ENCODE results near the gene TNNI3K. TPM values are rescaled to one million over a fixed set of nuclear protein-coding genes. Genes with fewer than 3 reads are reported as not detected.

TNNI3K gene
- total and polyA plus RNA-seq, 2 of the 8 experiments (the other 6 are each of a cell fraction or from before 2014, with no cell fraction given) = 0.41 to 0.48 TPM

DNA sequence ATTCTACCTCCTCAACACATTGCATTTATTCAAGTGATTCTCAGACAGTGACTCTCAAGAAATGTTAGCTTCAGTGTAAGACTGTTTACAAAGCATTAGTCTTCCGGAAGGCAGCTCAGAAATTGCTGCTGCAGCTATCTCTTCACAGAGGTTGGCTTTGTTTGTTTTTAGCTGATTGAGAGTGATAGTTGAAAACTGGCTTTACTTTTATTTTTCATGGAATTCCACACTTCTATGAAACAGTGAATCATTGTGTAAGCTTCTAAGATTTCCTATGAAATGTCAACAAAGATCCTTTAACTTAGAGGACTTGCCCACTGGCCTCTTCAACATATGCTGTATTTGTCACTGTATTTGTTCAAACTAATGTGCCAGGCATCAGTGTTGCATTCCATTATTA, 121.3 kb downstream of the TNNI3K start (continued):
- TF ChIP-seq, protein P1, sequence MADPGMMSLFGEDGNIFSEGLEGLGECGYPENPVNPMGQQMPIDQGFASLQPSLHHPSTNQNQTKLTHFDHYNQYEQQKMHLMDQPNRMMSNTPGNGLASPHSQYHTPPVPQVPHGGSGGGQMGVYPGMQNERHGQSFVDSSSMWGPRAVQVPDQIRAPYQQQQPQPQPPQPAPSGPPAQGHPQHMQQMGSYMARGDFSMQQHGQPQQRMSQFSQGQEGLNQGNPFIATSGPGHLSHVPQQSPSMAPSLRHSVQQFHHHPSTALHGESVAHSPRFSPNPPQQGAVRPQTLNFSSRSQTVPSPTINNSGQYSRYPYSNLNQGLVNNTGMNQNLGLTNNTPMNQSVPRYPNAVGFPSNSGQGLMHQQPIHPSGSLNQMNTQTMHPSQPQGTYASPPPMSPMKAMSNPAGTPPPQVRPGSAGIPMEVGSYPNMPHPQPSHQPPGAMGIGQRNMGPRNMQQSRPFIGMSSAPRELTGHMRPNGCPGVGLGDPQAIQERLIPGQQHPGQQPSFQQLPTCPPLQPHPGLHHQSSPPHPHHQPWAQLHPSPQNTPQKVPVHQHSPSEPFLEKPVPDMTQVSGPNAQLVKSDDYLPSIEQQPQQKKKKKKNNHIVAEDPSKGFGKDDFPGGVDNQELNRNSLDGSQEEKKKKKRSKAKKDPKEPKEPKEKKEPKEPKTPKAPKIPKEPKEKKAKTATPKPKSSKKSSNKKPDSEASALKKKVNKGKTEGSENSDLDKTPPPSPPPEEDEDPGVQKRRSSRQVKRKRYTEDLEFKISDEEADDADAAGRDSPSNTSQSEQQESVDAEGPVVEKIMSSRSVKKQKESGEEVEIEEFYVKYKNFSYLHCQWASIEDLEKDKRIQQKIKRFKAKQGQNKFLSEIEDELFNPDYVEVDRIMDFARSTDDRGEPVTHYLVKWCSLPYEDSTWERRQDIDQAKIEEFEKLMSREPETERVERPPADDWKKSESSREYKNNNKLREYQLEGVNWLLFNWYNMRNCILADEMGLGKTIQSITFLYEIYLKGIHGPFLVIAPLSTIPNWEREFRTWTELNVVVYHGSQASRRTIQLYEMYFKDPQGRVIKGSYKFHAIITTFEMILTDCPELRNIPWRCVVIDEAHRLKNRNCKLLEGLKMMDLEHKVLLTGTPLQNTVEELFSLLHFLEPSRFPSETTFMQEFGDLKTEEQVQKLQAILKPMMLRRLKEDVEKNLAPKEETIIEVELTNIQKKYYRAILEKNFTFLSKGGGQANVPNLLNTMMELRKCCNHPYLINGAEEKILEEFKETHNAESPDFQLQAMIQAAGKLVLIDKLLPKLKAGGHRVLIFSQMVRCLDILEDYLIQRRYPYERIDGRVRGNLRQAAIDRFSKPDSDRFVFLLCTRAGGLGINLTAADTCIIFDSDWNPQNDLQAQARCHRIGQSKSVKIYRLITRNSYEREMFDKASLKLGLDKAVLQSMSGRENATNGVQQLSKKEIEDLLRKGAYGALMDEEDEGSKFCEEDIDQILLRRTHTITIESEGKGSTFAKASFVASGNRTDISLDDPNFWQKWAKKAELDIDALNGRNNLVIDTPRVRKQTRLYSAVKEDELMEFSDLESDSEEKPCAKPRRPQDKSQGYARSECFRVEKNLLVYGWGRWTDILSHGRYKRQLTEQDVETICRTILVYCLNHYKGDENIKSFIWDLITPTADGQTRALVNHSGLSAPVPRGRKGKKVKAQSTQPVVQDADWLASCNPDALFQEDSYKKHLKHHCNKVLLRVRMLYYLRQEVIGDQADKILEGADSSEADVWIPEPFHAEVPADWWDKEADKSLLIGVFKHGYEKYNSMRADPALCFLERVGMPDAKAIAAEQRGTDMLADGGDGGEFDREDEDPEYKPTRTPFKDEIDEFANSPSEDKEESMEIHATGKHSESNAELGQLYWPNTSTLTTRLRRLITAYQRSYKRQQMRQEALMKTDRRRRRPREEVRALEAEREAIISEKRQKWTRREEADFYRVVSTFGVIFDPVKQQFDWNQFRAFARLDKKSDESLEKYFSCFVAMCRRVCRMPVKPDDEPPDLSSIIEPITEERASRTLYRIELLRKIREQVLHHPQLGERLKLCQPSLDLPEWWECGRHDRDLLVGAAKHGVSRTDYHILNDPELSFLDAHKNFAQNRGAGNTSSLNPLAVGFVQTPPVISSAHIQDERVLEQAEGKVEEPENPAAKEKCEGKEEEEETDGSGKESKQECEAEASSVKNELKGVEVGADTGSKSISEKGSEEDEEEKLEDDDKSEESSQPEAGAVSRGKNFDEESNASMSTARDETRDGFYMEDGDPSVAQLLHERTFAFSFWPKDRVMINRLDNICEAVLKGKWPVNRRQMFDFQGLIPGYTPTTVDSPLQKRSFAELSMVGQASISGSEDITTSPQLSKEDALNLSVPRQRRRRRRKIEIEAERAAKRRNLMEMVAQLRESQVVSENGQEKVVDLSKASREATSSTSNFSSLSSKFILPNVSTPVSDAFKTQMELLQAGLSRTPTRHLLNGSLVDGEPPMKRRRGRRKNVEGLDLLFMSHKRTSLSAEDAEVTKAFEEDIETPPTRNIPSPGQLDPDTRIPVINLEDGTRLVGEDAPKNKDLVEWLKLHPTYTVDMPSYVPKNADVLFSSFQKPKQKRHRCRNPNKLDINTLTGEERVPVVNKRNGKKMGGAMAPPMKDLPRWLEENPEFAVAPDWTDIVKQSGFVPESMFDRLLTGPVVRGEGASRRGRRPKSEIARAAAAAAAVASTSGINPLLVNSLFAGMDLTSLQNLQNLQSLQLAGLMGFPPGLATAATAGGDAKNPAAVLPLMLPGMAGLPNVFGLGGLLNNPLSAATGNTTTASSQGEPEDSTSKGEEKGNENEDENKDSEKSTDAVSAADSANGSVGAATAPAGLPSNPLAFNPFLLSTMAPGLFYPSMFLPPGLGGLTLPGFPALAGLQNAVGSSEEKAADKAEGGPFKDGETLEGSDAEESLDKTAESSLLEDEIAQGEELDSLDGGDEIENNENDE (IDR thresholded peaks at IDR 0.05; ENCODE audit: insufficient replicate concordance, low read length) = no peak
- TF ChIP-seq SP2 (IDR thresholded peaks at IDR 0.05; ENCODE audit: low read length) (no peak), TAF7 (optimal IDR thresholded peaks at IDR 0.05; ENCODE audit: borderline replicate concordance, low read depth, low read length) (no peak), POU5F1 (IDR thresholded peaks at IDR 0.05; ENCODE audit: low read depth, low read length) (no peak), KDM5A (IDR thresholded peaks at IDR 0.05; ENCODE audit: low read length) (no peak), TEAD4 (IDR thresholded peaks at IDR 0.05; ENCODE audit: low read depth, low read length) (no peak), BCL11A (IDR thresholded peaks at IDR 0.05; ENCODE audit: low read depth in 2 of 2, low read length in 2 of 2) (no peak), TBP (IDR thresholded peaks at IDR 0.05; ENCODE audit: low read depth, low read length) (no peak), POLR2A (IDR thresholded peaks at IDR 0.05; ENCODE audit: control extremely low read depth in 1 of 2, low read depth in 2 of 2, low read length in 2 of 2) (no peak), MAFK (IDR thresholded peaks at IDR 0.05; ENCODE audit: low read depth, low read length) (no peak), ZNF274 (IDR thresholded peaks at IDR 0.05; ENCODE audit: borderline replicate concordance, extremely low read depth, low read length) (no peak), SRF (IDR thresholded peaks at IDR 0.05; ENCODE audit: low read depth, low read length) (no peak), SAP30 (IDR thresholded peaks at IDR 0.05; ENCODE audit: insufficient read depth, insufficient replicate concordance, low read length) (no peak)

Measured in H1 (cell line).